Liver (tissue), 9 donors: ENCODE measurements around the gene DDR2. TPM values are rescaled to one million over a fixed set of nuclear protein-coding genes. Genes with fewer than 3 reads are reported as not detected.

ENCODE experiments used
- DNase-seq: peaks from one replicate; pipeline ENCODE4 v3.0.0-alpha.2; 2017; ENCODE audit warnings: low spot score
- H3K27ac ChIP-seq, 2 donors: one replicate each; pipeline ENCODE4 v1.7.0; 2013; ENCODE audit warnings: inconsistent platforms in 2 of 2, low read length in 2 of 2, control low read depth in 1 of 2, low read depth in 1 of 2, mild to moderate bottlenecking in 1 of 2
- H3K27me3 ChIP-seq, 4 donors: one replicate each; pipeline versions ENCODE4 v1.6.1 to v1.7.0; 2013; ENCODE audit warnings: low read length in 3 of 4, inconsistent platforms in 1 of 4, mild to moderate bottlenecking in 1 of 4, moderate library complexity in 1 of 4; ENCODE audit not compliant: control insufficient read depth in 4 of 4, insufficient read depth in 4 of 4
- H3K36me3 ChIP-seq, 4 donors: one replicate each; pipeline versions ENCODE4 v1.6.1 to v1.7.0; 2013; ENCODE audit warnings: low read length in 3 of 4, mild to moderate bottlenecking in 3 of 4, low read depth in 1 of 4, moderate library complexity in 1 of 4; ENCODE audit not compliant: control insufficient read depth in 4 of 4, insufficient read depth in 3 of 4
- H3K4me1 ChIP-seq, 4 donors: one replicate each; pipeline versions ENCODE4 v1.6.1 to v1.7.0; 2013; ENCODE audit warnings: low read length in 3 of 4, mild to moderate bottlenecking in 3 of 4, moderate library complexity in 1 of 4; ENCODE audit not compliant: control insufficient read depth in 4 of 4, insufficient read depth in 4 of 4
- H3K4me3 ChIP-seq, 3 donors: one replicate each; pipeline versions ENCODE4 v1.6.1 to v1.7.0; 2013; ENCODE audit warnings: low read length in 3 of 3, control low read depth in 1 of 3, low read depth in 1 of 3, mild to moderate bottlenecking in 1 of 3
- H3K9ac ChIP-seq, 2 donors: one replicate each; pipeline ENCODE4 v1.7.0; 2013; ENCODE audit warnings: low read length in 2 of 2, mild to moderate bottlenecking in 2 of 2, moderate library complexity in 2 of 2, control low read depth in 1 of 2, low read depth in 1 of 2
- H3K9me3 ChIP-seq, 4 donors: one replicate each; pipeline versions ENCODE4 v1.6.1 to v1.7.0; 2013; ENCODE audit warnings: low read length in 3 of 4; ENCODE audit not compliant: control insufficient read depth in 4 of 4
- ATF3 ChIP-seq: IDR thresholded peaks from 2 replicates; pipeline ENCODE4 v1.6.1; 2016; ENCODE audit warnings: antibody characterized with exemption
- CTCF ChIP-seq: fragments of 150-350 bp; IDR thresholded peaks from 2 replicates; pipeline ENCODE4 v1.5.1; 2017; ENCODE audit warnings: improper control_type of control experiment, low read depth, low read length; ENCODE audit not compliant: missing input control
- EGR1 ChIP-seq, 2 donors: IDR thresholded peaks; 2 replicates each; pipeline ENCODE4 v1.6.1; 2016 to 2018; ENCODE audit warnings: antibody characterized with exemption in 2 of 2, low read depth in 2 of 2
- FOXA2 ChIP-seq: IDR thresholded peaks from 2 replicates; pipeline ENCODE4 v1.6.1; 2016; ENCODE audit warnings: antibody characterized with exemption
- GABPA ChIP-seq, 2 donors: IDR thresholded peaks in 1 of 2; conservative IDR thresholded peaks in 1 of 2; 2 replicates each; pipeline ENCODE4 v1.6.1; 2016; ENCODE audit warnings: antibody characterized with exemption in 2 of 2, mild to moderate bottlenecking in 1 of 2, moderate library complexity in 1 of 2
- HNF4A ChIP-seq, 2 donors: conservative IDR thresholded peaks; 2 replicates each; pipeline ENCODE4 v1.6.1; 2016; ENCODE audit warnings: antibody characterized with exemption in 2 of 2, mild to moderate bottlenecking in 2 of 2
- JUND ChIP-seq, 2 donors: IDR thresholded peaks; 2 replicates each; pipeline ENCODE4 v1.6.1; 2016; ENCODE audit warnings: antibody characterized with exemption in 2 of 2
- RAD21 ChIP-seq, 2 donors: IDR thresholded peaks; 2 replicates each; pipeline ENCODE4 v1.6.1; 2016; ENCODE audit warnings: antibody characterized with exemption in 2 of 2, mild to moderate bottlenecking in 2 of 2
- RXRA ChIP-seq, 2 donors: IDR thresholded peaks; 2 replicates each; pipeline ENCODE4 v1.6.1; 2017 to 2018; ENCODE audit warnings: antibody characterized with exemption in 2 of 2, mild to moderate bottlenecking in 1 of 2
- SP1 ChIP-seq: IDR thresholded peaks from 2 replicates; pipeline ENCODE4 v1.6.1; 2018; ENCODE audit warnings: antibody characterized with exemption, mild to moderate bottlenecking
- YY1 ChIP-seq: IDR thresholded peaks from 2 replicates; pipeline ENCODE4 v1.6.1; 2016; ENCODE audit warnings: antibody characterized with exemption, mild to moderate bottlenecking
- polyA plus RNA-seq, 2 donors: library from polyadenylated mRNA; stranded (reverse) in 1 of 2; unstranded in 1 of 2; fragments of 200-250 nt in 1 of 2; fragments of >200 nt in 1 of 2; fragmentation: Nextera tagmentation in 1 of 2; extraction: Ambion mirVana in 1 of 2; gene quantifications; one replicate each; pipeline versions ENCODE4 v1.2.1 to v1.2.3, GENCODE V29; 2013 to 2015
- total RNA-seq, 2 donors: library from RNA; depleted of rRNA; stranded (reverse); fragments of >200 nt; gene quantifications; one replicate each; pipeline ENCODE4 v1.2.3, GENCODE V29; 2014
- TF ChIP-seq, protein P1 (sequence below): IDR thresholded peaks from 2 replicates; pipeline ENCODE4 v1.6.1; 2016; ENCODE audit warnings: antibody characterized with exemption
- TF ChIP-seq, protein P2 (sequence below): IDR thresholded peaks from 2 replicates; pipeline ENCODE4 v1.6.1; 2016; ENCODE audit warnings: antibody characterized with exemption, mild to moderate bottlenecking
- donor health status: healthy.
- donor health status: healthy.
- donor health status: healthy.
- donor health status: healthy.
- donor health status: healthy.

DDR2 gene
- total and polyA plus RNA-seq, 4 donors = 1.2 to 6.4 (median 2.1) TPM

DNA sequence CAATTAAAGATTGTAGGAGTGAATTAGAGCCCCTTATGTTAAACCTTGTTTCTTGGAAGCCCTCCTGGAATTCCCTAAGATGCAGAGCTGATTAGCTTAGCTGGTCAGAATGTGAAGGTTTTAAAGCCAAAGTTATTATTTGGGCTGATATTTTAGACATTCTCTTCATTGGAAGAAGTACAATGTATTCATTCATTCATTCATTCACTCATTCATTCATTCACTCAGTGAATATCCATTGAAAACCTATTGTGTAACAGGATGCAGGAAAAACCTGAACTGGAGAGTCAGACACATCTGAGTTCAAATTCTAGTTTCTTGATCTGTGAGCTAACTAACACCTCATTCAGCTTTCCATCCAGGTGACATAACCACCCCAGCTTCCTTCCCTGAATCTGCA, 29.7 kb downstream of the DDR2 start:
- H3K9me3 ChIP-seq = no peaks in the 10 kb centered on the region
- no peaks in the 10 kb centered on the region for H3K4me1 ChIP-seq
- no peak overlapping the region for H3K9ac ChIP-seq
- TF ChIP-seq, protein P1, sequence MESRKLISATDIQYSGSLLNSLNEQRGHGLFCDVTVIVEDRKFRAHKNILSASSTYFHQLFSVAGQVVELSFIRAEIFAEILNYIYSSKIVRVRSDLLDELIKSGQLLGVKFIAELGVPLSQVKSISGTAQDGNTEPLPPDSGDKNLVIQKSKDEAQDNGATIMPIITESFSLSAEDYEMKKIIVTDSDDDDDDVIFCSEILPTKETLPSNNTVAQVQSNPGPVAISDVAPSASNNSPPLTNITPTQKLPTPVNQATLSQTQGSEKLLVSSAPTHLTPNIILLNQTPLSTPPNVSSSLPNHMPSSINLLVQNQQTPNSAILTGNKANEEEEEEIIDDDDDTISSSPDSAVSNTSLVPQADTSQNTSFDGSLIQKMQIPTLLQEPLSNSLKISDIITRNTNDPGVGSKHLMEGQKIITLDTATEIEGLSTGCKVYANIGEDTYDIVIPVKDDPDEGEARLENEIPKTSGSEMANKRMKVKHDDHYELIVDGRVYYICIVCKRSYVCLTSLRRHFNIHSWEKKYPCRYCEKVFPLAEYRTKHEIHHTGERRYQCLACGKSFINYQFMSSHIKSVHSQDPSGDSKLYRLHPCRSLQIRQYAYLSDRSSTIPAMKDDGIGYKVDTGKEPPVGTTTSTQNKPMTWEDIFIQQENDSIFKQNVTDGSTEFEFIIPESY = no peak
- no peak for TF ChIP-seq JUND (IDR thresholded peaks at IDR 0.05)
- TF ChIP-seq EGR1 (IDR thresholded peaks at IDR 0.05; ENCODE audit: low read depth in 2 of 2) = no peak
- TF ChIP-seq, protein P2, sequence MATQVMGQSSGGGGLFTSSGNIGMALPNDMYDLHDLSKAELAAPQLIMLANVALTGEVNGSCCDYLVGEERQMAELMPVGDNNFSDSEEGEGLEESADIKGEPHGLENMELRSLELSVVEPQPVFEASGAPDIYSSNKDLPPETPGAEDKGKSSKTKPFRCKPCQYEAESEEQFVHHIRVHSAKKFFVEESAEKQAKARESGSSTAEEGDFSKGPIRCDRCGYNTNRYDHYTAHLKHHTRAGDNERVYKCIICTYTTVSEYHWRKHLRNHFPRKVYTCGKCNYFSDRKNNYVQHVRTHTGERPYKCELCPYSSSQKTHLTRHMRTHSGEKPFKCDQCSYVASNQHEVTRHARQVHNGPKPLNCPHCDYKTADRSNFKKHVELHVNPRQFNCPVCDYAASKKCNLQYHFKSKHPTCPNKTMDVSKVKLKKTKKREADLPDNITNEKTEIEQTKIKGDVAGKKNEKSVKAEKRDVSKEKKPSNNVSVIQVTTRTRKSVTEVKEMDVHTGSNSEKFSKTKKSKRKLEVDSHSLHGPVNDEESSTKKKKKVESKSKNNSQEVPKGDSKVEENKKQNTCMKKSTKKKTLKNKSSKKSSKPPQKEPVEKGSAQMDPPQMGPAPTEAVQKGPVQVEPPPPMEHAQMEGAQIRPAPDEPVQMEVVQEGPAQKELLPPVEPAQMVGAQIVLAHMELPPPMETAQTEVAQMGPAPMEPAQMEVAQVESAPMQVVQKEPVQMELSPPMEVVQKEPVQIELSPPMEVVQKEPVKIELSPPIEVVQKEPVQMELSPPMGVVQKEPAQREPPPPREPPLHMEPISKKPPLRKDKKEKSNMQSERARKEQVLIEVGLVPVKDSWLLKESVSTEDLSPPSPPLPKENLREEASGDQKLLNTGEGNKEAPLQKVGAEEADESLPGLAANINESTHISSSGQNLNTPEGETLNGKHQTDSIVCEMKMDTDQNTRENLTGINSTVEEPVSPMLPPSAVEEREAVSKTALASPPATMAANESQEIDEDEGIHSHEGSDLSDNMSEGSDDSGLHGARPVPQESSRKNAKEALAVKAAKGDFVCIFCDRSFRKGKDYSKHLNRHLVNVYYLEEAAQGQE = no peak
- TF ChIP-seq FOXA2 = no peak
- no peak for TF ChIP-seq RAD21 (IDR thresholded peaks at IDR 0.05)
- TF ChIP-seq GABPA (IDR thresholded peaks at IDR 0.05 in 1 of 2, conservative IDR thresholded peaks at IDR 0.05 in 1 of 2) = no peak
- no peak for TF ChIP-seq YY1
- H3K27me3 ChIP-seq = no peaks in the 10 kb centered on the region
- H3K36me3 ChIP-seq = no peaks in the 10 kb centered on the region
- DNase-seq = no peak
- no peak overlapping the region for H3K4me3 ChIP-seq
- H3K27ac ChIP-seq = no peak overlapping the region

DNA sequence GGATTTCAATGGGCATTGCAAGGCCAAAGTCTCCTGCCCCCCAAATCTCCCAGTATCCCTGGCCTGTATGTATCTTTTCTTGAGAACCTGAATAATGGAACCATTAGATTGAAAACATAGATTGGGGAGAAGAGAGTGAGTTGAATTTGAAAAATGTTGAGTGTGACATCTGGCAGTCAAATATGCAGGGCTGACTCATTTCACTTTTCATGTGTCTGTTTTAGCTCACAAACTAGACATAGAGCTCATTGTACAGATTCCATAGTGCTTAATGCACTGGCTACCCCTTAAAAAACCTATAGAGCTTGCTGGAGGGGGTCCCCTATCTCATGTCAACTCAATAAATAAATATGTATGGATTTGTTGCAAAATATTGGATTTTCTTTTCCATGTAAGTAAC, 30.8 kb downstream of the DDR2 start:
- H3K36me3 ChIP-seq = no peaks in the 10 kb centered on the region
- H3K9ac ChIP-seq = no peak overlapping the region
- no peak for DNase-seq
- TF ChIP-seq, protein P1 = no peak
- TF ChIP-seq CTCF (no peak), SP1 (no peak), GABPA (IDR thresholded peaks at IDR 0.05 in 1 of 2, conservative IDR thresholded peaks at IDR 0.05 in 1 of 2) (no peak), HNF4A (conservative IDR thresholded peaks at IDR 0.05) (no peak), RXRA (IDR thresholded peaks at IDR 0.05) (no peak), ATF3 (no peak)
- TF ChIP-seq, protein P2 = no peak
- H3K27ac ChIP-seq = no peak overlapping the region
- H3K27me3 ChIP-seq = no peaks in the 10 kb centered on the region
- no peaks in the 10 kb centered on the region for H3K9me3 ChIP-seq
- H3K4me1 ChIP-seq = no peaks in the 10 kb centered on the region
- H3K4me3 ChIP-seq = no peak overlapping the region
